Spinal cord (tissue), 10 donors: ENCODE results near the gene PCDH18. TPM values are rescaled to one million over a fixed set of nuclear protein-coding genes. Genes with fewer than 3 reads are reported as not detected.
"Not testable (repeated sequence)": the region's sequence is repeated elsewhere in the genome, so short reads cannot be mapped to it uniquely, and the experiment has no call there.

Experiments used
- DNase-seq, 6 donors: peaks; one replicate each; pipeline versions ENCODE4 v3.0.0 to v3.0.0-alpha.2; 2013 to 2015; ENCODE audit warnings: low spot score in 6 of 6, low read depth in 4 of 6
- H3K27ac ChIP-seq: one replicate; pipeline ENCODE4 v1.5.1; 2013; ENCODE audit warnings: low read depth, low read length, control low read depth
- H3K27me3 ChIP-seq: one replicate; pipeline ENCODE4 v1.6.1; 2013; ENCODE audit warnings: low read length; ENCODE audit not compliant: control insufficient read depth, insufficient read depth
- H3K36me3 ChIP-seq: one replicate; pipeline ENCODE4 v1.6.1; 2013; ENCODE audit warnings: low read length; ENCODE audit not compliant: control insufficient read depth, insufficient read depth
- H3K4me1 ChIP-seq: one replicate; pipeline ENCODE4 v1.6.1; 2013; ENCODE audit warnings: low read length; ENCODE audit not compliant: control insufficient read depth, insufficient read depth
- H3K4me3 ChIP-seq: one replicate; pipeline ENCODE4 v1.5.1; 2013; ENCODE audit warnings: low read depth, low read length, control low read depth
- H3K9me3 ChIP-seq: one replicate; pipeline ENCODE4 v1.6.1; 2013; ENCODE audit warnings: low read length; ENCODE audit not compliant: control insufficient read depth, insufficient read depth
- WGBS: methylation state at CpG from one replicate; pipeline ENCODE4 v1.1.5; 2013; ENCODE audit warnings: missing lambda C conversion rate; ENCODE audit not compliant: insufficient coverage; 5-methylcytosine and 5-hydroxymethylcytosine counted together
- polyA plus RNA-seq, 2 donors: library from polyadenylated mRNA; unstranded; fragments of 120-200 nt; gene quantifications; one replicate each; pipeline ENCODE4 v1.2.1, GENCODE V29; 2013; ENCODE audit not compliant: insufficient read length in 2 of 2
- total RNA-seq, 2 donors: library from RNA; depleted of rRNA in 1 of 2; stranded (reverse); fragments of 120-200 nt in 1 of 2; fragments of >200 nt in 1 of 2; gene quantifications; one replicate each; pipeline versions ENCODE4 v1.2.3 to v1.2.4, GENCODE V29; 2013 to 2014
- donor health status: healthy.

The PCDH18 gene
- total and polyA plus RNA-seq, 4 donors: 25.9 to 101 (median 48.9) TPM

- DNase-seq, H3K4me3 ChIP-seq, H3K4me1 ChIP-seq, H3K9me3 ChIP-seq, H3K27me3 ChIP-seq, H3K27ac ChIP-seq, H3K36me3 ChIP-seq: not testable (repeated sequence)
- WGBS: 100% methylated on average over 1 of the region's 3 CpGs
Observed at GRCh38 chr4:137517323-137517722, 15.0 kb downstream of the PCDH18 start.

- no CpG with 5 or more reads among the region's 3 CpGs for WGBS
- Histone ChIP-seq H3K27me3 (no peaks in the 10 kb centered on the region), H3K9me3 (no peaks in the 10 kb centered on the region), H3K4me1 (no peaks in the 10 kb centered on the region), H3K27ac (no peak overlapping the region), H3K36me3 (no peaks in the 10 kb centered on the region), H3K4me3 (no peak overlapping the region)
- no peak for DNase-seq
Observed at GRCh38 chr4:137514406-137515111, 17.7 kb downstream of the PCDH18 start.

GRCh38 chr4:137510557-137511265, 21.6 kb downstream of the PCDH18 start:
- Histone ChIP-seq H3K36me3 (no peaks in the 10 kb centered on the region), H3K27ac (no peak overlapping the region), H3K4me3 (no peak overlapping the region), H3K9me3 (no peaks in the 10 kb centered on the region), H3K27me3 (no peaks in the 10 kb centered on the region), H3K4me1 (no peaks in the 10 kb centered on the region)
- DNase-seq: peak in 1 of 6 donors; percentile 6
- no CpG with 5 or more reads among the region's 2 CpGs for WGBS

DNA sequence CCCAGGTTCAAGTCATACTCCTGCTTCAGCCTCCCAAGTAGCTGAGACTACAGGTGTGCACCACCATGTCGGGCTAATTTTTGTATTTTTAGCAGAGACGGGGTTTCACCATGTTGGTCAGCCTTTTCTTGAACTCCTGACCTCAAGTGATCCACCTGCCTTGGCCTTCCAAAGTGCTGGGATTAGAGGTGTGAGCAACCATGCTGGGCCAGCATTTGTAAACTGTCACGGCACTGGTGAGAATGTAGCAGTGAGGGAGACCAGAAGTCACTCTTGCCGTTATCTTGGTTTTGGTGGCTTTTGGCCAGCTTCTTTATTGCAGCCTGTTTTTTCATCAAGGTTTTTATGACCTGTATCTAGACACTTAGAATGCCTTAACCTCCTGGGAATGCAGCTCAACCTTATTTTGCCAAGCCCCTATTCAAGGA, 22.4 kb downstream of the PCDH18 start:
- H3K4me1 ChIP-seq: no peaks in the 10 kb centered on the region
- no peak overlapping the region for H3K27ac ChIP-seq
- no peaks in the 10 kb centered on the region for H3K9me3 ChIP-seq
- no peaks in the 10 kb centered on the region for H3K27me3 ChIP-seq
- whole genome bisulfite sequencing: 82% methylated on average over 3 of the region's 4 CpGs
- no peak overlapping the region for H3K4me3 ChIP-seq
- no peak for DNase-seq
- H3K36me3 ChIP-seq: no peaks in the 10 kb centered on the region

GRCh38 chr4:137502339-137503129, 29.8 kb downstream of the PCDH18 start:
- no peak for DNase-seq
- H3K27me3 ChIP-seq: no peaks in the 10 kb centered on the region

GRCh38 chr4:137496267-137496666, 36.0 kb downstream of the PCDH18 start:
- no CpG with 5 or more reads among the region's 29 CpGs for WGBS

More at GRCh38 chr4:137502339-137503129, 29.8 kb downstream of the PCDH18 start:
- H3K4me3 ChIP-seq: no peak overlapping the region
- H3K36me3 ChIP-seq: no peaks in the 10 kb centered on the region
- WGBS: 96% methylated on average over 2 of the region's 6 CpGs
- no peaks in the 10 kb centered on the region for H3K9me3 ChIP-seq
- H3K4me1 ChIP-seq: no peaks in the 10 kb centered on the region
- H3K27ac ChIP-seq: no peak overlapping the region

GRCh38 chr4:137495578-137495977, 36.7 kb downstream of the PCDH18 start:
- H3K9me3 ChIP-seq: no peaks in the 10 kb centered on the region
- H3K27me3 ChIP-seq: no peaks in the 10 kb centered on the region
- DNase-seq: no peak
- WGBS: 94% methylated on average over 2 of the region's 2 CpGs
- H3K4me3 ChIP-seq: no peak overlapping the region
- no peak overlapping the region for H3K27ac ChIP-seq
- no peaks in the 10 kb centered on the region for H3K4me1 ChIP-seq
- no peaks in the 10 kb centered on the region for H3K36me3 ChIP-seq

More at GRCh38 chr4:137496267-137496666, 36.0 kb downstream of the PCDH18 start:
- not testable (repeated sequence) for H3K4me1 ChIP-seq, H3K9me3 ChIP-seq, H3K4me3 ChIP-seq, H3K27ac ChIP-seq, DNase-seq, H3K36me3 ChIP-seq, H3K27me3 ChIP-seq

DNA sequence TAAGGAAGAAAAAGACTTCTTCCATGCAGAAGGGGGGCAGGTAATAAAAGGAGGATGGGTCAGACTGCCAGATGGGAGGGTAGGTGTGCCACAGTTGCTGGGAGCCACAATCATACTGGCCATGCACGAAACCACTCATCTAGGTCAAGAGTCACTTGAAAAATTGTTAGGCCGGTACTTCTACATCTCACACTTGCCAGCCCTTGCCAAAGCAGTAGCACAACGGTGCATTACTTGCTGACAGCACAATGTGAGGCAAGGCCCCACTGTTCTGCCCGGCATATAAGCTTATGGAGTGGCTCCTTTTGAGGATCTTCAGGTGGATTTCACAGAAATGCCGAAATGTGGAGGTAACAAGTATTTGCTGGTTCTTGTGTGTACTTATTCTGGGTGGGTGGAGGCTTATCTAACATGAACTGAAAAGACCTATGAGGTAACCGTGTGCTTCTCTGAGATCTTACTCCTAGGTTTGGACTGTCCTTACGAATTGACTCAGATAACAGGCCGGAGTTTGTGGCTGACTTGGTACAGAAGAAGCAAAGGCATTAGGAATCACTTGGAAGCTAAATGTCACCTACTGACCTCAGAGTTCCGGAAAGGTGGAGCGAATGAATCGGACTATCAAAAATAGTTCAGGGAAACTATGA, 48.9 kb downstream of the PCDH18 start:
- WGBS: 93% methylated on average over 8 of the region's 11 CpGs
- not testable (repeated sequence) for H3K4me3 ChIP-seq, H3K4me1 ChIP-seq, H3K27me3 ChIP-seq, H3K27ac ChIP-seq, H3K36me3 ChIP-seq, DNase-seq, H3K9me3 ChIP-seq

DNA sequence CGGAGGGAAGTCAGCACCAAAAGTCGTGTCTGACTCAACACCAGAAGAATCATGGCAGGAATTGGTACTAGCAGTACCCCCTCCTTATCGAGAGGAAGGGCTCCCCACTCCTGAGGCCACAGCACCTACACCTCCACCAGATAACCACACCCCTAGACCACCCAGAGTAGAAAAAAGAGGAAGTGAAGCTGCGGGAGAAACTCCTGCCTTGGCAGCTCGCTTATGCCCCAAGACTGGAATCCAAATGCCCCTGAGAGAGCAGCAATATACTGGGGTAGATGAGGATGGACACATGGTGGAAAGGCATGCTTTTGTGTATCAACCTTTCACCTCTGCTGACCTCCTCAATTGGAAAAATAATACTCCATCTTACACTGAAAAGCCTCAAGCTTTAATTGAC, 52.6 kb downstream of the PCDH18 start:
- H3K27me3 ChIP-seq, H3K9me3 ChIP-seq, H3K4me1 ChIP-seq, DNase-seq, H3K36me3 ChIP-seq, H3K27ac ChIP-seq, H3K4me3 ChIP-seq: not testable (repeated sequence)
- 100% methylated on average over 2 of the region's 5 CpGs for WGBS
